Right renal pelvis (tissue), 4 donors: ENCODE measurements around the gene PHACTR2. TPM values are rescaled to one million over a fixed set of nuclear protein-coding genes. Genes with fewer than 3 reads are reported as not detected.
A peak's percentile ranks its signal among the peaks of the same experiment; 100 is the strongest.
"Not testable (repeated sequence)": the region's sequence is repeated elsewhere in the genome, so short reads cannot be mapped to it uniquely, and the experiment has no call there.

Experiments
- DNase-seq, 4 donors: peaks; one replicate each; pipeline ENCODE4 v3.0.0-alpha.2; 2013; ENCODE audit warnings: low read depth in 4 of 4, low spot score in 3 of 4, missing footprints in 1 of 4
- polyA plus RNA-seq, 4 donors: library from polyadenylated mRNA; unstranded; fragments of 120-200 nt; gene quantifications; one replicate each; pipeline ENCODE4 v1.2.1, GENCODE V29; 2013; ENCODE audit not compliant: insufficient read length in 4 of 4

PHACTR2 gene
- polyA plus RNA-seq, result 10 to 100 TPM; 26.6 to 40.9 (median 32.4) TPM

DNA sequence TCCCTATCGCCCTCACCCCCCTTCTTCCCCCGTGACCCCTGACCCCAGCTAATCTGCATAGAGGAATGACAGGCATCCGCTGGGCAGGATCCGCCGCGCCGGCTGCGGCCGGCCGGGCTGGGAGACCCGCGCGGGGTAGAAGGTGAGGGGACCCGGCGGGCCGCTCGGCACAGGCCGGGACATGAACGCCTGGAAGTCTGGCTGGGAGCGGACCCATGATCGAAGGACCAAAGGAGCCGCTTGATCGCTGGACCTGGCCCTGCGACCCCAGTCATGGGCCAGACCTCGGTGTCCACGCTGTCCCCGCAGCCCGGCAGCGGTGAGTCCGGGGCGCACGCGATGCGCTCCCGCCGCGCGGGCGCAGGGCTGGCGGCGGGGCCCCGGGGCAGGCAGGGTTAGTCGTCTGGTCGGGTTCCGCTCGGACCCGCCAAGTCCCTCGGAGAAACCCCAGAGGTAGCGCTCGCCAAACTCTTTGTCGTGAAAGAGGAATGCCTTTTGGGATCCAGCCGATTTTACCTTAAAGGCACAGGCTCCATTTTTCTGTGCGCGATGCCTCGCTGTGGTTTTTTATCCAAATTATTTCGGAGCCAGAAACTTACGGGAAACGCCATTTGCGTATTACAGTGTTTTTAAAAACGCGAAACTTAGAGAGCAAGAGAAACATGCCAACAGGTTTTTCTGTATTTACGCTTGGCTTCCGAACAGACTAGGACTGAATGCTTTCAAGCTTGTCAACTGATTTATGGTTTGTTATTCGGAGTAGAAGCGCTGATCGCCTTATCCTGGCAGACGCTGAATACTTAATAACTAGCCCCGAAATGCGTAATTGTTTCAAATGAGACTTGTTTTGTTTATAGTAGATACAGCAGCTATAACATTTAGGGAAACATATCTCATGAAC is at the start of gene PHACTR2:
TSS of gene PHACTR2 (plus strand) at position 75 of the 901 bp plus-strand sequence. CDS start at position 274, 199 bp downstream.
- peak in 3 of 4 donors; percentile 61 to 77 (median 64) for DNase-seq

DNA sequence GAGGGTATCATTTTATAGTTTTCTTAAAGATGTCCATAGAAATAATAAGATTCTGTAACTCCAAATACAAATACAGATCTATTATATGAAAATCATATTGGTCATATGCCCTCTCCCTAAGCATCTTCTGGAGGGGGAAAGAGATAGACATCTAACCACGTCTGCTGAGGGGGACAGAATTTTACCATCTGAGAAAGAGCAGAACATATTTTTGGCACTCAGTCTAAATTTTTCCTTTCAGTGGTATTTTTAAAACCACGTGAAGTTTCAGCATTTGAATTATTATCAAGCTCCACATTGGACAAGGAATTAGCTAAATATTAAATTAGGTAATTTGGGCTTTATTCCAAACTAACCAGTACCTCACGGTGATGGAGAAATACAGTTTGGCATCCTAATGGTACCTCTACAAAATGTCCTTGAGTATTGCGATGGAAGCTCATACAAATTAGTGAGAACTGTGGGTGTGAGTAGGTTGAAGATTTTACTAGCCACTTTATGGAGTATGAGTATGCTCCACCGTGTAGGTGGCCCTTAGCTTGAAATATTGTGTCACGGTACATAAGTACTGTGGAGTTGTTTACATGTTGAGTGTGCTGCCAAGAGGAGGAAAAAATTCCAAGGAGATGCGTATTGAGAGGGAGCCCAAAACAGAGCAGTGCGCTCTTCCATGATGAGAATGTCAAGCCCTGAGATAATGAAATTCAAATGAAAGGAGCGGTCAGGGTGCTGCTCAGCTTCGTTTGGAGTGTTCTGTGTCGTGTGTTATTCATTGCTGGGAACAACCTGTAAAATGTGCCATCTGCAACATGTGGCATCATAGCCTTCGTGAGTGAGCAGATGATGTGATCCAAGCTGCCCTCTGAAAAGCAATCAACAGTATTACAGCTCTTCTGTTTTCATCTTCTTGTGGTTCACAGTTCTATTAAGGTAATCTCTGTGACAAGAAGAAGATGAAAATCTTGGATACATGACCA is 48.4 kb upstream of the PHACTR2 start:
- no peak for DNase-seq

DNA sequence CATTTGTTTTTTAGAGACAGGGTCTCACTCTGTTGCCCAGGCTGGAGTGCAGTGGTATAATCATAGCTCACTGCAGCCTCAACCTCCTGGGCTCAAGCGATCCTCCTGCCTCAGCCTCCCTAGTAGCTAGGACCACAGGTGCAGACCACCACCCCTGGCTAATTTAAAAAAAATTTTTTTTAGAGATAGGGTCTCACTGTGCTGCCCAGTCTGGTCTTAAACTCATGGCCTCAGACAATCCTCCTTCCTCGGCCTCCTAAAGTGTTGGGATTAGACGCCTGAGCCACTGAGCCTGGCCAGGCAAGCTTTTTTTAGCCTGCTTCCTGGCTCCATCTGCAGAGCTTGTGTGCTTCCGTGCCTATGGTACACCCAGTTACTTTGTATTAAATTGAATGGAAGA is 46.6 kb upstream of the PHACTR2 start:
- not testable (repeated sequence) for DNase-seq

DNA sequence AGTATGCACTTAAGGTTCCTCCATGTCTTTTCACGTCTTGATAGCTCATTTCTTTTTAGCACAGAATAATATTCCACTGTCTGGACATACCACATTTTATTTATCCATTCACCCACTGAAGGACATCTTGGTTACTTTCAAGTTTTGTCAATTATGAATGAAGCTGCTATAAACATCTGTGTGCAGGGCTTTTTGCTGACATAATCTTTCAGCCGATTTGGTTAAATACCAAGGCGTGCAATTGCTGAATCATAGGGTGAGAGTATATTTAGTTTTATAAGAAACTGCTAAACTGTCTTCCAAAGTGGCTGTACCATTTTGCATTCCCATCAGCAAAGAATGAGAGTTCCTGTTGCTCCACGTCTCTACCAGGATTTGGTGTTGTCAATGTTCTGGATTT is 44.9 kb upstream of the PHACTR2 start:
- no peak for DNase-seq

DNA sequence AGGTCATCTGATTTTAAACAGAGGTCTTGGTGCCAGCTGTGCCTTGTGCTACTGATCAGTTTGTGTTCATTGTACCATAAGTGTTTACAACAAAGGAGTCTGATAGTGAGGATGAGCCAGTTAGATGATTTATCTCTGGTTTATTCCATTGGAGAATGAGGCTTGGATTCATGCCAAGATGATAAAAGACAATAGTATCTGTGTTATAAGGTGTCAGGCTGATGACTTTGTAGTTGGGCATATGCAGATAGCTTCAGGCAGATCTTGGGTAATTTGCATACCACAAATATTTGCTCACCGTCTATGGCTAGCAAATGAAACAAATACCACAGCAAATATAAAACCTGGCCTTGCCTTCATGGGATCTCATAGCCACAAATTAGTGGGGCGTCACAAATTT is 43.3 kb upstream of the PHACTR2 start:
- DNase-seq, result no peak

DNA sequence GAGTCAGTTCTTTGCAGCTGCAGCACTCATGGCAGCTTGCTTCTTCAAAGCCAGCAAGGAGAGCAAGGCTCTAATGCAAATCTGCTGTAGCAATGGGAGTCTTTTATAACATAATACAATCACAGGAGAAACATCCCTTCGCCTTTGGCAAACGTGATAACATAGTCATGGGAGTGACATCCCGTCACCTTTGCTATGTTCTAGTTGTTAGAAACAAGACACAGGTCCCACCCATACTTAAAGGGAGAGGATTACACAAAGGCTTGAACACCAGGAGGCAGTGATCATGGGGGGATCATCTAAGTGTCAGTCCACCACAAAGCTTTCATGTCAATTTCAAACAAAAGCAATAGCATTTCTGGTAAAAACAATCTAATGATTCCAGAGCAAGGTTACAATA is 40.1 kb upstream of the PHACTR2 start:
- DNase-seq, result no peak

DNA sequence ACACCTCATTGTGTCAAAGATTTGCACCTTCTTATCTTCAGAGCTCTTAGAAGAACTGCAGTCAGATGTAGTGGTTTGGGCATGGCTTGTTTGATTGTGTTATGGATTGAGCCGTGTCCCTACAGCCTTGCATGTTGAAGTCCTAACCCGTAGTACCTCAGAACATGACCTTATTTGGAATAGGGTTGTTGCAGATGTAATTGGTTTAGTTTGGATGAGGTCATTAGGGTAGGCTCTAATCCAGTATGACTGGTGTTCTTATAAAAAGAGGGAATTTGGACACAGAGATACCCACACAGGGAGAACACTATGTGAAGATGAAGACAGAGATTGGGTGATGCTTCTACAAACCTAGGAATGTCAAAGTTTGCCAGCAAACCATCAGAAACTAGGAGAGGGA is 35.4 kb upstream of the PHACTR2 start:
- DNase-seq, result no peak

DNA sequence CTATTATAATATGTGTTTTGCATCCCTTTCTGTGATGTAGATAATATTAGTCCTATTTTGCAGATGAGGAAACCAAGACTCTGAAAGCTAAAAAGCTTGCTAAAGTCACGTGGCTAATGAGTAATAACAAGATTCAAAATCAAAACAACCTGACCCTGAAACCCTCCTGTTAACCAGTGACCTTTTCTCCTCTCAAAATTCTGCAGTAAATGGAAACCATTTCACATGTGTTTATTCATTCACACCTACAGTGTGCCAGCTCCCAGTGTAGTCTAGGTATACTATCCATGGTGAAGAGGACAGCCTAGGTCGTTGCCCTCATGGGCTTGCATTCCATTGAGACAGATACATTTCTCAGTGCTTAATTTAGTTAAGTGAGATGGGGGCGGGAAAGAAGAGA is 30.6 kb upstream of the PHACTR2 start:
- DNase-seq, result no peak

DNA sequence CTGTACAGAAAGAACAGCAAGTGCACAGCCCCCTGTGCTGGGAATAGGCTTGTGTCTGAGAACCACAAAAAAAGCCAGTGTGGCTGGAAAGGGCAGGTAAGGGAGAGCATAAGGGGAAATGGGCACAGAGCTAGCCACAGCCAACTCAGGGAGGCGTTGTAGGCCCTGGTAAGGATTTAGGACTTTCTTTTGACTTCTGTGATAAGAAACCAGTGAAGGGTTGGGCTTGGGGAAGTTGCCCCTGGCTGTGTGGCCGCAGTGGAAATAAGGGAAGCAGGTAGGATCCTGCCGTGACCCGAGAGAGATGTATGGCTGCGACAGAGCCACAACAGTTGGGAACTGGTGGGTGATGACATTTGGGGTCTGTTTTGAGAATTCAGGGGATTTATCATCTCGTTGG is 30.0 kb upstream of the PHACTR2 start:
- no peak for DNase-seq

DNA sequence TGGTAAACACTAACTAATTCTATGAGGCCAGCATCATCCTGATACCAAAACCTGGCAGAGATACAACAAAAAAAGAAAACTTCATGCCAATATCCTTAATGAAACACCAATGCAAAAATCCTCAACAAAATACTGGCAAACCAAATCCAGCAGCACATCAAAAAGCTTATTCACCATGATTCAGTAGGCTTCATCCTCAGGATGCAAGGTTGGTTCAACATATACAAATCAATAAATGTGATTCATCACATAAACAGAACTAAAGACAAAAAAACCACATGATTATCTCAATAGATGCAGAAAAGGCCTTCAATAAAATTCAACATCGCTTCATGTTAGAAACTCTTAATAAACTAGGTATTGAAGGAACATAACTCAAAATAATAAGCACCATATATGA is 28.4 kb upstream of the PHACTR2 start:
- DNase-seq, result not testable (repeated sequence)

DNA sequence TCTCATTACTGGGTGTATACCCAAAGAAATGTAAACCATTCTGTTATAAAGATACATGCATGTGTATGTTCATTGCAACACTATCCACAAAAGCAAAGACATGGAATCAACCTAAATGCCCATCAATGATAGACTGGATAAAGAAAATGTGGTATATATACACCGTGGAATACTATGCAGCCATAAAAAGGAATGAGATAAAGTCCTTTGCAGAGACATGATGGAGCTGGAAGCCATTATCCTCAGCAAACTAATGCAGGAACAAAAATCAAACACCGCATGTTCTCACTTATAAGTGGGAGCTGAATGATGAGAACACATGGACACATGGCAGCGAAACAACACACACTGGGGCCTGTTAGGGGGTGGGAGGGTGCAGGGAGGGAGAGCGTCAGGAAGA is 26.4 kb upstream of the PHACTR2 start:
- DNase-seq, result not testable (repeated sequence)

DNA sequence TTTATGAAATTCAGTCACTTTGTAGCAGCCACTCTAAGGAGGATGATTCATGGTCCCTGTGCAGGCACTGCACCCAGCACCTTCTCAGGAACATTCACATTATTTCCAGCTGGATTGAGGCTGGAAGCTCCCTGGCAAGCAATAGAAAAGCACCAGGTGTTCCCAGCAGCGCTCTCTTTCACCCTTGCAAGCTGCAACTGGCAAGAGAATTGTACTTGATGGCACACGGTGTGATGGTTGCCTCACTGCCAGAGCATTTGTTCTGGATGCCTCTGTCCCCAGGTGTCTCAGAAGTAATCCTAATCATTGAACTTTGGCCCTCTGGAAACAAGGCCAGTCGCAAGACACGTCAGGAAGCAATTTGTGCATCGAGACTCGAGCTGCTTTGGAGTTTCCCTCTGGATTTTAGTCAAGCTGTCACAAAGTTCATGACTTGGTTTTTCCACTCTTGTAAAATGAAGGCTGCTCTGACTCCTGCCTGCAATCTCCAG is 24.9 kb upstream of the PHACTR2 start:
- DNase-seq, result no peak

DNA sequence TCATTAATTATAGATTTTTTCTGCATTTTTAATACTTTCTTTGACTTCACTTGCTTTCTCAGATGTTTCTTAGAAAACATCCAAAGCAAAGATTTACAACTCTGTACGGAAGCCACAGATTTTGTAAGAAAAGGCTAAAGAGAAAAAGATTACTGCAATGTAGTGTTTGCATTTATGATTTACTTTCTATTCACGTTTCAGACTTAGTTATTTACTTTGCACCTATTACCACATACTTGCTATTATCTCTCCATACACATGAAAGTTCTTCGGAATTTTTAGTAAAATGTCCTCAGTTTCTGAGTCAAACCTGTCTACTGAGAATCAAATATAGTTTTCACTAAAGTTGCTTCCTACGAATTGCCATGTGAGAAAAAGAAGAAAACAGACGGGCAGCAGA is 22.2 kb upstream of the PHACTR2 start:
- DNase-seq, result no peak

DNA sequence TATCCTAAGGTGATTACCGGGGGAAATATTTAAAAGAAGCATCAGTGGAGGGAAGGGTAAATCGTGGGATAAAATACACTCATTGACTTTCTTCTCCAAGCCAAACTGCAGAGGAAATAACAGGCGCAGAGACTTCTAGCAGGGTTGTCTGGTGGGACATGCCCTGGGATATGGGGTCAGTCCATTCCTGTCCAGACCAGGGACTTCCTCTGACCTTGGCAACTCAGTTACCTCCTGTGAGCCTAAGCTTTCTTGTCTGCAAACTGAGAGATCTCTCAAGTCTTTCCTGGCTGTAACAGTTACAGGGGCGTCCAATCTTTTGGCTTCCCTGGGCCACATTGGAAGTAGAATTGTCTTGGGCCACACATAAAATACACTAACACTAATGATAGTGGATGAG is 21.7 kb upstream of the PHACTR2 start:
- no peak for DNase-seq

DNA sequence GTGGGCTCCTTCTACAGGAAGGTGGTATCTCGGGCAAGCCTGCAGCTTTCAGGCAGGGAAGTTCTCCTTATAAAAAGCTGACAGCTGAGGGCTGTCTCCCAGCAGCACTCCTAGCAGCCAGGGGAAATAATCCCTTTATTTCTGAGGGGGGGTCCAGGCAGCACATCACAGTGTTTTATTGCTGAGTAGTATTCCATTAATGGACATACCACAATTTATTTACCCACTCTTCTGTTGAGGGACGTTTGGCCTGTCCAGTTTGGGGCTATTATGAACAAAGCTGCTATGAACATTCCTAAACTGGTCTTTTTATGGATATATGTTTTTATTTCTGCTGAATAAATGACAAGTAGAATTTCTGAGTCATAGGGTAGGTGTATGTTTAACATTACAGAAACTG is 20.0 kb upstream of the PHACTR2 start:
- DNase-seq, result no peak

DNA sequence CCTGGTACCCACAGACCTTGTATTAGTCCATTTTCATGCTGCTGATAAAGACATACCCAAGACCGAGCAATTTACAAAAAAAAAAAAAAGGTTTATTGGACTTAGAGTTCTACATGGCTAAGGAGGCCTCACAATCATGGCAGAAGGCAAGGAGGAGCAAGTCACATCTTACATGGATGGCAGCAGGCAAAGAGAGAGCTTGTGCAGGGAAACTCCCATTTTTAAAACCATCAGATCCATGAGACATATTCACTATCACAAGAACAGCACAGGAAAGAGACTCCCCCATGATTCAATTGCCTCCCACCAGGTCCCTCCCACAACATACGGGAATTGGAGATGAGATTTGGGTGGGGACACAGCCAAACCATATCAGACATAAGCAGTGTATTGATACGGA is 17.6 kb upstream of the PHACTR2 start:
- not testable (repeated sequence) for DNase-seq

DNA sequence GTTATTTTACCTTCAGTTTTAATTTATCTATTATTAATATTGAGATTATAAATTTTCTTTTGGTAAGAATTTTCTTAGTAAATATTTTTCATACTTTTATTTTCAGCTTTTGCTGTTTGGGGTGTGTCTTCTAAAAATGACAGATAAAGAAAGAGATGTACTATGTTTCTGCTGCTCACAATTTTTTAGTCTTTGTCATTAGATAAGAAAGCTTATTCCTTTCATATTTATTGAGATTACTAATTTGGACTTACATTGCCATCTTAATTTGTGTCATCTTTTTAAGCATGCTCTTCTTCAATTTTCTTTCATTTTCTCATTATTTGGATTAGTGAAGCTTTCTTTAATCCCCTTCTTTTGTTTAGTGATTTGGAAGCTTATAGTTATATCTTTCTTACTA is 13.6 kb upstream of the PHACTR2 start:
- DNase-seq, result no peak

DNA sequence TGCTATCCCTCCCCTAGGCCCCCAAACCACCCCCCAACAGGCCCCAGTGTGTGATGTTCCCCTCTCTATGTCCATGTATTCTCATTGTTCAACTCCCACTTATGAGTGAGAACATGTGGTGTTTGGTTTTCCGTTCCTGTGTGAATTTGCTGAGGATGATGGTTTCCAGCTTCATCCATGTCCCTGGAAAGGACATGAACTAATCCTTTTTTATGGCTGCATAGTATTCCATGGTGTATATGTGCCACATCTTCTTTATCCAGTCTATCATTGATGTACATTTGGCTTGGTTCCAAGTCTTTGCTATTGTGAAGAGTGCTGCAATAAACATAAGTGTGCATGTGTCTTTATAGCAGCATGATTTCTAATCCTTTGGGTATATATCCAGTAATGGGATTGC is 11.8 kb upstream of the PHACTR2 start:
- not testable (repeated sequence) for DNase-seq

DNA sequence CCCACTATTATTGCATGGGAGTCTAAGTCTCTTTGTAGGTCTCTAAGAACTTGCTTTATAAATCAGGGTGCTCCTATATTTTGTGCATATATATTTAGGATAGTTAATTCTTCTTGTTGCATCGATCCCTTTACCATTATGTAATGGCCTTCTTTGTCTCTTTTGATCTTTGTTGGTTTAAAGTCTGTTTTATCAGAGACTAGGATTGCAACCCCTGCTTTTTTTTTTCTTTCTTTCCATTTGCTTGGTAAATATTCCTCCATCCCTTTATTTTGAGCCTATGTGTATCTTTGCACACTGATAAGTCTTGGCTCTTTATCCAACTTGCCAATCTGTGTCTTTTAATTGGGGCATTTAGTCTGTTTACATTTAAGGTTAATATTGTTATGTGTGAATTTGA is 8.3 kb upstream of the PHACTR2 start:
- not testable (repeated sequence) for DNase-seq

DNA sequence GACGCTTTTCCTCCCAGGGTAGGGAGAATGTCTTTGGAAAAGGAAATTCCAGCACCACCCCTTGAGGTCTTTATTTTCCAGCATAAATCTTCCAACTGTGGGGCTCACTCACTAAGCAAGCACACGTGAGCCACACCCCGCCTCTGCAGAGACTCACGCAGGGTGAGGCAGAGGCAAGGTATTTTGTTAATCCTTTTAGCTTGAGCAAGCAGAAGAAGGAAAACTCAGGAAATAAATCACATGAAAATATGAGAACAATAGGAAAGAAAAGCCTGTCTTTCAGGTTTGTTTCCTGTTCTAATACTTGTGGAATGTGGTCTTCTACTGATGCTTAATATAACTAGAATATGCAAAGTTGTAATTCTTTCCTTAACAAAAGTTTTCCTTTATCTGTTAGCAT is 4.1 kb upstream of the PHACTR2 start:
- DNase-seq, result peak in 1 of 4 donors; percentile 48
